Neuronal stem cell (in vitro differentiated cells): Measurements from ENCODE around the gene KLLN.
"Not testable (repeated sequence)": the region's sequence is repeated elsewhere in the genome, so short reads cannot be mapped to it uniquely, and the experiment has no call there.

ENCODE experiments used
- DNase-seq: peaks from one replicate; pipeline ENCODE4 v3.0.0-alpha.2; 2013; ENCODE audit warnings: low spot score
- H2AFZ ChIP-seq: one replicate; pipeline ENCODE4 v1.6.1; 2013; ENCODE audit warnings: mild to moderate bottlenecking, low read length, inconsistent platforms
- H2AK5ac ChIP-seq: 2 replicates; pipeline ENCODE4 v1.6.1; 2013; ENCODE audit warnings: low read depth, mild to moderate bottlenecking, inconsistent platforms, low read length, moderate library complexity, mixed read lengths
- H2BK120ac ChIP-seq: 2 replicates; pipeline ENCODE4 v1.6.1; 2013; ENCODE audit warnings: low read depth, mild to moderate bottlenecking, inconsistent platforms, low read length, moderate library complexity, mixed read lengths
- H2BK12ac ChIP-seq: one replicate; pipeline ENCODE4 v1.6.1; 2013; ENCODE audit warnings: low read length, inconsistent platforms
- H2BK15ac ChIP-seq: 2 replicates; pipeline ENCODE4 v1.6.1; 2013; ENCODE audit warnings: mild to moderate bottlenecking, low read length, inconsistent platforms, mixed read lengths
- H2BK5ac ChIP-seq: one replicate; pipeline ENCODE4 v1.6.1; 2013; ENCODE audit warnings: inconsistent platforms, mild to moderate bottlenecking, low read length, moderate library complexity
- H3K14ac ChIP-seq: one replicate; pipeline ENCODE4 v1.6.1; 2013; ENCODE audit warnings: low read length, inconsistent platforms
- H3K18ac ChIP-seq: 2 replicates; pipeline ENCODE4 v1.6.1; 2013; ENCODE audit warnings: low read length, inconsistent platforms
- H3K23ac ChIP-seq: 2 replicates; pipeline ENCODE4 v1.6.1; 2013; ENCODE audit warnings: low read depth, mild to moderate bottlenecking, mixed read lengths, low read length, inconsistent platforms; ENCODE audit not compliant: poor library complexity
- H3K27ac ChIP-seq: replicated peaks from 3 replicates; pipeline ENCODE4 v1.5.1; 2013; ENCODE audit warnings: low read length, inconsistent platforms
- H3K27me3 ChIP-seq, 3 experiments: 2 replicates each; pipeline ENCODE4 v1.6.1; 2013; ENCODE audit warnings: low read length in 3 of 3, mild to moderate bottlenecking in 2 of 3, inconsistent platforms in 1 of 3, low read depth in 1 of 3, mixed read lengths in 1 of 3, moderate library complexity in 1 of 3; ENCODE audit not compliant: control insufficient read depth in 3 of 3, insufficient read depth in 3 of 3
- H3K36me3 ChIP-seq, 2 donors: replicated peaks in 1 of 2; 2 replicates each; pipeline ENCODE4 v1.6.1; 2013; ENCODE audit warnings: low read length in 2 of 2; ENCODE audit not compliant: control insufficient read depth in 2 of 2, insufficient read depth in 2 of 2
- H3K4ac ChIP-seq: 2 replicates; pipeline ENCODE4 v1.6.1; 2013; ENCODE audit warnings: inconsistent platforms, mild to moderate bottlenecking, low read length, moderate library complexity
- H3K4me1 ChIP-seq, 2 donors: 1 replicate in 1 of 2; 2 replicates in 1 of 2; pipeline ENCODE4 v1.6.1; 2013; ENCODE audit warnings: low read length in 2 of 2, low read depth in 1 of 2; ENCODE audit not compliant: control insufficient read depth in 2 of 2, insufficient read depth in 1 of 2
- H3K4me2 ChIP-seq: one replicate; pipeline ENCODE4 v1.6.1; 2013; ENCODE audit warnings: mild to moderate bottlenecking, low read length, inconsistent platforms; ENCODE audit not compliant: insufficient read depth, poor library complexity, severe bottlenecking
- H3K4me3 ChIP-seq, 2 donors: 2 replicates each; pipeline ENCODE4 v1.5.1; 2013; ENCODE audit warnings: low read length in 2 of 2, mild to moderate bottlenecking in 2 of 2, inconsistent platforms in 1 of 2, moderate library complexity in 1 of 2
- H3K79me1 ChIP-seq: one replicate; pipeline ENCODE4 v1.6.1; 2013; ENCODE audit warnings: low read depth, mild to moderate bottlenecking, inconsistent platforms, low read length, moderate library complexity
- H3K9ac ChIP-seq: one replicate; pipeline ENCODE4 v1.6.1; 2013; ENCODE audit warnings: mild to moderate bottlenecking, low read depth, low read length, inconsistent platforms; ENCODE audit not compliant: poor library complexity
- H3K9me3 ChIP-seq, 2 donors: replicated peaks in 1 of 2; 2 replicates each; pipeline versions ENCODE3 to v1.6.1; 2013; ENCODE audit warnings: low read length in 2 of 2, mild to moderate bottlenecking in 2 of 2, inconsistent platforms in 1 of 2, low read depth in 1 of 2, mixed read lengths in 1 of 2, moderate library complexity in 1 of 2; ENCODE audit not compliant: control insufficient read depth in 2 of 2, insufficient read depth in 1 of 2
- H4K8ac ChIP-seq: one replicate; pipeline ENCODE4 v1.6.1; 2013; ENCODE audit warnings: low read depth, mild to moderate bottlenecking, inconsistent platforms, low read length, moderate library complexity
- H4K91ac ChIP-seq: one replicate; pipeline ENCODE4 v1.6.1; 2013; ENCODE audit warnings: low read length, low read depth, mild to moderate bottlenecking, inconsistent platforms; ENCODE audit not compliant: poor library complexity
- WGBS, 2 donors: extraction: QIAGEN DNeasy Blood & Tissue Kit; methylation state at CpG; one replicate each; pipeline ENCODE4 v1.1.7; 2013; ENCODE audit warnings: missing lambda C conversion rate in 2 of 2, mixed read lengths in 1 of 2; ENCODE audit not compliant: insufficient read length in 2 of 2, insufficient replicate concordance in 1 of 2; ENCODE audit errors: extremely low coverage in 2 of 2; 5-methylcytosine and 5-hydroxymethylcytosine counted together

The KLLN gene

GRCh38 chr10:87882555-87883294 lies 19.4 kb upstream of the KLLN start:
- Histone ChIP-seq H2BK12ac (no peak overlapping the region), H3K27me3 (no peaks in the 10 kb centered on the region), H3K9ac (no peak overlapping the region), H3K9me3 (peaks cover 2 to 27% of the 10 kb centered on the region in 2 donors), H2BK15ac (no peak overlapping the region), H3K36me3 (peaks cover 2 to 57% of the 10 kb centered on the region in 2 donors), H3K23ac (no peak overlapping the region), H3K4me3 (no peak overlapping the region), H2AK5ac (no peak overlapping the region), H4K8ac (no peak overlapping the region), H2BK120ac (no peak overlapping the region), H3K18ac (no peak overlapping the region), H3K4me2 (no peak overlapping the region), H3K14ac (no peak overlapping the region), H2AFZ (no peak overlapping the region), H3K4me1 (no peaks in the 10 kb centered on the region), H3K79me1 (no peaks in the 10 kb centered on the region), H3K4ac (no peak overlapping the region), H3K27ac (no peak overlapping the region), H4K91ac (no peak overlapping the region), H2BK5ac (no peak overlapping the region)
- DNase-seq, result no peak
- no CpG with 5 or more reads among the region's 2 CpGs for WGBS, 2 donors

GRCh38 chr10:87881373-87882059 lies 18.2 kb upstream of the KLLN start:
- DNase-seq, H3K14ac ChIP-seq, H2AK5ac ChIP-seq, H2AFZ ChIP-seq, H3K23ac ChIP-seq, H2BK15ac ChIP-seq, H3K4ac ChIP-seq, H3K4me3 ChIP-seq, H3K4me1 ChIP-seq, H2BK120ac ChIP-seq, H4K91ac ChIP-seq, H3K4me2 ChIP-seq, H2BK5ac ChIP-seq, H3K27ac ChIP-seq, H3K18ac ChIP-seq, H4K8ac ChIP-seq, H3K79me1 ChIP-seq, H3K27me3 ChIP-seq, H3K9ac ChIP-seq, H2BK12ac ChIP-seq: not testable (repeated sequence)
- Histone ChIP-seq H3K9me3 (peaks cover 0 to 15% of the 10 kb centered on the region in 2 donors), H3K36me3 (peaks cover 0 to 57% of the 10 kb centered on the region in 2 donors)
- no CpG with 5 or more reads among the region's 5 CpGs for WGBS, 2 donors

- H4K91ac ChIP-seq, result no peak overlapping the region
- H3K9ac ChIP-seq, result no peak overlapping the region
- no peaks in the 10 kb centered on the region for H3K79me1 ChIP-seq
- no peak overlapping the region for H4K8ac ChIP-seq
- no peak overlapping the region for H2AFZ ChIP-seq
- H3K27me3 ChIP-seq, result no peaks in the 10 kb centered on the region
- H2BK120ac ChIP-seq, result no peak overlapping the region
- peaks cover 0 to 6% of the 10 kb centered on the region in 2 donors for H3K9me3 ChIP-seq
- H3K14ac ChIP-seq, result no peak overlapping the region
- DNase-seq, result no peak
- H3K4me3 ChIP-seq, result no peak overlapping the region
- H2BK5ac ChIP-seq, result no peak overlapping the region
- no peak overlapping the region for H3K23ac ChIP-seq
- H2AK5ac ChIP-seq, result no peak overlapping the region
- H2BK15ac ChIP-seq, result no peak overlapping the region
- H3K4me1 ChIP-seq, result no peaks in the 10 kb centered on the region
- peaks cover 0 to 52% of the 10 kb centered on the region in 2 donors for H3K36me3 ChIP-seq
- H3K18ac ChIP-seq, result no peak overlapping the region
- H3K4ac ChIP-seq, result no peak overlapping the region
- H2BK12ac ChIP-seq, result no peak overlapping the region
- no peak overlapping the region for H3K27ac ChIP-seq
- H3K4me2 ChIP-seq, result no peak overlapping the region
Measured at GRCh38 chr10:87880336-87880735, 17.0 kb upstream of the KLLN start.

- H2BK15ac ChIP-seq, result no peak overlapping the region
- no peak overlapping the region for H2BK12ac ChIP-seq
- H3K27ac ChIP-seq, result no peak overlapping the region
- no peak overlapping the region for H2BK120ac ChIP-seq
- H2AK5ac ChIP-seq, result no peak overlapping the region
- DNase-seq, result no peak
- H3K4me1 ChIP-seq, result no peaks in the 10 kb centered on the region
- H3K9ac ChIP-seq, result no peak overlapping the region
- no peak overlapping the region for H3K23ac ChIP-seq
- H3K9me3 ChIP-seq, result peaks cover 0 to 6% of the 10 kb centered on the region in 2 donors
- no peak overlapping the region for H3K4ac ChIP-seq
- H4K8ac ChIP-seq, result no peak overlapping the region
- H3K18ac ChIP-seq, result no peak overlapping the region
- no peak overlapping the region for H3K14ac ChIP-seq
- no peaks in the 10 kb centered on the region for H3K79me1 ChIP-seq
- no peak overlapping the region for H2BK5ac ChIP-seq
- H3K4me2 ChIP-seq, result no peak overlapping the region
- H4K91ac ChIP-seq, result no peak overlapping the region
- no peak overlapping the region for H3K4me3 ChIP-seq
- peaks cover 0 to 47% of the 10 kb centered on the region in 2 donors for H3K36me3 ChIP-seq
- H3K27me3 ChIP-seq, result no peaks in the 10 kb centered on the region
- H2AFZ ChIP-seq, result no peak overlapping the region
- WGBS, 2 donors, result no CpG with 5 or more reads among the region's 9 CpGs
Measured at GRCh38 chr10:87878664-87879459, 15.5 kb upstream of the KLLN start.
